GM19043 (cell line): ENCODE measurements around the gene ANKK1.

Experiments used
- ATAC-seq: cut with Tn5 transposase; IDR thresholded peaks from one replicate; pipeline ENCODE4 v1.9.1; 2021; ENCODE audit warnings: low read depth; ENCODE audit not compliant: unreplicated experiment

The ANKK1 gene

GRCh38 chr11:113447621-113448315 lies 60.2 kb downstream of the ANKK1 start:
- no peak for ATAC-seq

DNA sequence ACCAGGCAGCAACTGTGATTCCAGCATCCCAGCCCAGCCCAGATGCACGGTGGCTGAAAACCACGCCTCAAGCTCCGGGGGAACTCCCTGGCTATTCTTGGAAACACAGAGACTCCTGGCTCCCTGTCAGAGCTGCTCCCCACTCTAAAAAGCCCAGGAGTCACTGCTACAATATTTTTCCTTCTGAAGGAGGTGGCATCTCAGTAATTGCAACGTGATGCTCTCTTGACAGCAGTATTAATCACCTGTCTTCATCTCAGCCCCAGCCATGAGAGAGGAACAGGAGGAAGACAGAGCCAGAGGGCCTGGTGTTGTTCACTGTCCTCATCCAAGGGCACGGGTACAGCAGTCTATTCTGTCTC lies 60.7 kb downstream of the ANKK1 start:
- ATAC-seq: no peak

DNA sequence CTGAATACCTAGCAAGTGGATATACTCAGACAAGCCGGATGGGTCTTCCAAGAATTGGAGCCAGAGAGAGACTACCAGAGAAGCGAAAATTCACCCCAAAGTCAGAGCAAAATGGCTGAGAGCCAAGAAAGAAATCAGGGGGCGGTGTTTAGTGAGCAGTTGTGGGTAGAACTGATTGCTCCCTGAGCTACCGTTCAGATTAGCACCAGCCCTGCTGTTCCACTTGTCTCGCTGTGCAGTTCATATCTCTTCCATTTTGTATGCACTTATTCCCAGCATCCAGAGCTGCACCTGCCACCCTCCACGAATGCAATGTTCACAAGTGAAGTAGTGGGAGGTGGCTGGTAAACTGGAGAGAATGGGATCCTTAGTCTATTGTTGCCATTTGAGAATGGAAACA lies 62.2 kb downstream of the ANKK1 start:
- no peak for ATAC-seq
